ENCODE data around the gene PAQR3. TPM values are rescaled to one million over a fixed set of nuclear protein-coding genes. Genes with fewer than 3 reads are reported as not detected.

PAQR3 gene
- total RNA-seq, 3 donors from 2014 or later: 11.3 to 15.8 (median 14.9) TPM

GRCh38 chr4:78865451-78865850 is 73.8 kb downstream of the PAQR3 start:
- intact Hi-C loops (cut with DNase I, micrococcal nuclease): loop anchor here in 1 of 2 donors (10.0 kb wide), 1 partner anchor 251 kb away; no protein-coding TSS in a partner anchor
- Histone ChIP-seq H3K9me3 (no peaks in the 10 kb centered on the region), H3K36me3 (ENCODE audit: low read depth) (no peaks in the 10 kb centered on the region), H3K4me1 (ENCODE audit: low read depth) (peaks cover 10% of the 10 kb centered on the region), H3K4me3 (no peak overlapping the region)
- DNase-seq: peak in 1 of 3 donors; percentile 37
- ATAC-seq: peak; percentile 75
- no peak for TF ChIP-seq CTCF (IDR thresholded peaks at IDR 0.05)

GRCh38 chr4:78864405-78865024 is 74.7 kb downstream of the PAQR3 start:
- Histone ChIP-seq H3K4me3 (no peak overlapping the region), H3K4me1 (ENCODE audit: low read depth) (peaks cover 10% of the 10 kb centered on the region), H3K9me3 (no peaks in the 10 kb centered on the region), H3K36me3 (ENCODE audit: low read depth) (no peaks in the 10 kb centered on the region)
- peak in 1 of 3 donors; percentile 63 for DNase-seq
- intact Hi-C loops (cut with DNase I, micrococcal nuclease): loop anchor here (5.0 to 10.0 kb wide), 3 partner anchors 87 to 252 kb away; partner anchors contain the start of gene BMP2K (in 1 of the 2)
- ATAC-seq: peak; percentile 71
- peak; percentile 57 for TF ChIP-seq CTCF (IDR thresholded peaks at IDR 0.05)

- no peak for ATAC-seq
- Histone ChIP-seq H3K9me3 (no peaks in the 10 kb centered on the region), H3K4me3 (no peak overlapping the region), H3K4me1 (ENCODE audit: low read depth) (peaks cover 10% of the 10 kb centered on the region), H3K36me3 (ENCODE audit: low read depth) (no peaks in the 10 kb centered on the region)
- intact Hi-C loops (cut with DNase I, micrococcal nuclease): loop anchor here (5.0 to 10.0 kb wide), 3 partner anchors 87 to 252 kb away; partner anchors contain the start of gene BMP2K (in 1 of the 2)
- DNase-seq: no peak
- TF ChIP-seq CTCF (IDR thresholded peaks at IDR 0.05): no peak
These were observed 75.2 kb downstream of the PAQR3 start for GRCh38 chr4:78863991-78864390.

- no peak for ATAC-seq
- Histone ChIP-seq H3K4me1 (ENCODE audit: low read depth) (peaks cover 10% of the 10 kb centered on the region), H3K36me3 (ENCODE audit: low read depth) (no peaks in the 10 kb centered on the region), H3K9me3 (no peaks in the 10 kb centered on the region), H3K4me3 (no peak overlapping the region)
- intact Hi-C loops (cut with DNase I, micrococcal nuclease): loop anchor here (5.0 to 10.0 kb wide), 3 partner anchors 86 to 251 kb away; partner anchors contain the start of gene BMP2K (in 1 of the 2)
- TF ChIP-seq CTCF (IDR thresholded peaks at IDR 0.05): no peak
- DNase-seq: no peak
These were observed 75.9 kb downstream of the PAQR3 start for GRCh38 chr4:78863254-78863869.

GRCh38 chr4:78862314-78862737 is 76.9 kb downstream of the PAQR3 start:
- Histone ChIP-seq H3K4me3 (no peak overlapping the region), H3K9me3 (no peaks in the 10 kb centered on the region), H3K36me3 (ENCODE audit: low read depth) (no peaks in the 10 kb centered on the region), H3K4me1 (ENCODE audit: low read depth) (peaks cover 10% of the 10 kb centered on the region)
- intact Hi-C loops (cut with DNase I, micrococcal nuclease): loop anchor here (5.0 to 10.0 kb wide), 3 partner anchors 85 to 250 kb away; partner anchors contain the start of gene BMP2K (in 1 of the 2)
- ATAC-seq (peak; percentile 92), DNase-seq (peak in 1 of 3 donors; percentile 31)
- no peak for TF ChIP-seq CTCF (IDR thresholded peaks at IDR 0.05)

Other genes starting within 250 kb of the PAQR3 start
- gene BMP2K, start 163.1 kb downstream of the PAQR3 start, total RNA-seq: 10 to 100 TPM; 42.5 to 77.1 (median 67.5) TPM